Activated T-helper 1 cell treated with anti-CD3 and anti-CD28 coated beads, Interleukin-12 subunit alpha, Interleukin-12 subunit beta, Interleukin-2, Interleukin-4 antibody, amounts not matched to agents 30 ng/mL and 10 ng/mL and 1 ng/mL, durations not matched to agents 14 hours and 24 hours and 36 hours (primary cell): ENCODE results near the gene ZNF454. TPM values are rescaled to one million over a fixed set of nuclear protein-coding genes. Genes with fewer than 3 reads are reported as not detected.

Source experiments
- DNase-seq: peaks from one replicate; pipeline ENCODE4 v3.0.0; 2021; ENCODE audit warnings: low spot score
- H3K27ac Mint-ChIP-seq: one replicate; pipeline ENCODE4 v1.8.0; 2021; ENCODE audit warnings: mild to moderate bottlenecking, mixed read lengths
- H3K27me3 Mint-ChIP-seq: one replicate; pipeline ENCODE4 v1.8.0; 2022; ENCODE audit warnings: mild to moderate bottlenecking, moderate library complexity, mixed read lengths; ENCODE audit not compliant: insufficient read depth
- H3K36me3 Mint-ChIP-seq: one replicate; pipeline ENCODE4 v1.8.0; 2021; ENCODE audit warnings: low read depth, mixed read lengths
- H3K4me1 Mint-ChIP-seq: one replicate; pipeline ENCODE4 v1.8.0; 2021; ENCODE audit warnings: low read depth, mixed read lengths
- H3K4me3 Mint-ChIP-seq: one replicate; pipeline ENCODE4 v1.8.0; 2021; ENCODE audit warnings: mild to moderate bottlenecking, moderate library complexity, mixed read lengths
- H3K9me3 Mint-ChIP-seq: one replicate; pipeline ENCODE4 v1.8.0; 2021; ENCODE audit warnings: mixed read lengths
- intact Hi-C: fragments of 100-400 bp; cut with micrococcal nuclease; formaldehyde crosslinking; loops from one replicate; pipeline ENCODE4 v1.15.1; 2024
- total RNA-seq: library from RNA; stranded (reverse); gene quantifications from 2 replicates; pipeline ENCODE4 v1.2.3, GENCODE V29; 2022

The ZNF454 gene
- total RNA-seq, 1 donor from 2014 or later, result not detected

GRCh38 chr5:178986326-178986960 lies 45.4 kb downstream of the ZNF454 start:
- peaks cover 32% of the 10 kb centered on the region for H3K9me3 Mint-ChIP-seq
- intact Hi-C loops, result no loop called here
- H3K4me1 Mint-ChIP-seq, result no peaks in the 10 kb centered on the region
- H3K36me3 Mint-ChIP-seq, result peaks cover 2% of the 10 kb centered on the region
- H3K27ac Mint-ChIP-seq, result no peak overlapping the region
- H3K27me3 Mint-ChIP-seq, result no peaks in the 10 kb centered on the region
- no peak for DNase-seq
- H3K4me3 Mint-ChIP-seq, result no peak overlapping the region

DNA sequence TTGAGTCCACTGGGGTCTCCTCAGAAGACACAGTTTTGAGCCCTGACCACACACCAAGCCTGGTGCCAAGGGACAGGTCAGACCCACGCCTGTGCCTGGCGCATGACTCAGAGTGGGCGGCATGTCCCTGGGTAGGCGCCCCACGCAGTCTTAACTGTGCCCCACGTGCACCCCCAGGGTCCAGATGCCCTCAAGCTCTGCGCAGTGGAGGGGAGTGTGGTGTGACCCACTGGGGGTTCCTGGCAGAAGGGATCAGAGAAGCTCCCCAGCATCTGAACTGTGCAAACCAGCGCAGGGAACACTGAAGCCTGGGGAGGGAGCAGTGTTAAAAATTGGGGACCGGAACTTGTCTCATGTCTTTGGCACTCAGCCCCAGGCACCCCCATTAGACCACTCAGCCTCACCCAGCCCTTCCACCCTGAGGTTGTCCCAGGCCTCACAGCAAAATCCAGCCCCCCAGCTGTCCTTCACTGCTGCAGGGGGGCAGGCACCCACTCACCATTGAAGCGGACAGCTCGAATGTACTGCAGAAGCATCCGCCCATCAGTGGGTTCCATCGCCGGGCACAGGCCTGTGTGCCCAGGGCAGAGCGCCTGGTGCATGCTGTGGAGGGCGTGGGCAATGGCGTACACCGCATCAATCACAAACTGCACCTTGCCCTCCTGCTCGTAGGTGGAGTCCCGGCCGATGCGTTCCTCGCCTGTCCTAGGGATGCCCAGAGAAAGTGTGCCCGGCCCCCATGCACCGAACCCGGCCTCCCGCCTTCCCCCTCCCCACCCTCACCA lies 47.6 kb downstream of the ZNF454 start:
- DNase-seq, result no peak
- peaks cover 2% of the 10 kb centered on the region for H3K36me3 Mint-ChIP-seq
- intact Hi-C loops, result no loop called here
- H3K27me3 Mint-ChIP-seq, result no peaks in the 10 kb centered on the region
- no peak overlapping the region for H3K4me3 Mint-ChIP-seq
- no peak overlapping the region for H3K27ac Mint-ChIP-seq
- H3K4me1 Mint-ChIP-seq, result no peaks in the 10 kb centered on the region
- peaks cover 32% of the 10 kb centered on the region for H3K9me3 Mint-ChIP-seq

DNA sequence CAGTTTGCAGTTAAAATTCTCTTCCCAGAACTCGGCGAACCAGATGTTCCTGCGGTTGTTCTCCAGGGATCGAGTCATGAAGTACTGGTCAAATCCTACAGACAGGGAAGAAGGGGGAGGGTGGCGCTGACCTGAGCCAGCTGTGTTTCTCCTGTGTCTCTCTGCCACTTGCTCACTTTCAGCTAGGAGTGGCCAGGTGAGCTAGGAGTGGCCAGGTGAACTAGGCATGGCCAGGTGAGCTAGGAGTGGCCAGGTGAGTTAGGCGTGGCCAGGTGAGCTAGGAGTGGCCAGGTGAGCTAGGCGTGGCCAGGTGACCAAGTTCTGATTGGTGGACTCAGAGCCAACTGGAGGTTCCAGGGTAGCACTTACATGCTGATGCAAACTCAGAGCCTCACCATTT lies 48.3 kb downstream of the ZNF454 start:
- Mint-ChIP-seq H3K9me3 (peaks cover 31% of the 10 kb centered on the region), H3K27me3 (peaks cover 4% of the 10 kb centered on the region), H3K4me3 (no peak overlapping the region), H3K36me3 (peaks cover 2% of the 10 kb centered on the region), H3K27ac (no peak overlapping the region), H3K4me1 (no peaks in the 10 kb centered on the region)
- intact Hi-C loops, result no loop called here
- DNase-seq, result no peak

DNA sequence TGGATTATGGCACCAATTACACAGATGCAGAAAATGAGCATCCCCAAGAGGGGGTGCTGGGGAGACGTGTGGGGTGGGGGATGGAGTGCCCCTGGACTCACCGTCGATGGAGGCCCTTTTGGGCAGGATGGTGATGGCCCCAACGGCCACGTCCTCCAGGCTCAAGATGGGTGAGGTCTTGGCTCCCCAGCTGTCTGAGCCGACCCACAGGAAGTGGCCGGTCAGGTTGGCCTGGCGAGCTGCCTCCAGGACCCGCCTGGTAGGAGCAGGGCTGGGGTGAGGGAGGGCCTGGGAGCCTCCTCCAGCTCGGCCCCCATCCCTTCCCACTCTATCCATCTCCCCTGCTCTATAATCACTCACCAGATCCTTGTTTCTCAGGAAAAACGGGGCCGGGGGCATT lies 49.5 kb downstream of the ZNF454 start:
- intact Hi-C loops, result no loop called here
- no peak for DNase-seq
- Mint-ChIP-seq H3K4me3 (no peak overlapping the region), H3K36me3 (peaks cover 2% of the 10 kb centered on the region), H3K4me1 (no peaks in the 10 kb centered on the region), H3K27me3 (peaks cover 6% of the 10 kb centered on the region), H3K9me3 (peaks cover 34% of the 10 kb centered on the region), H3K27ac (no peak overlapping the region)

GRCh38 chr5:178991190-178992145 lies 50.5 kb downstream of the ZNF454 start:
- peaks cover 2% of the 10 kb centered on the region for H3K36me3 Mint-ChIP-seq
- no peak overlapping the region for H3K27ac Mint-ChIP-seq
- peaks cover 10% of the 10 kb centered on the region for H3K27me3 Mint-ChIP-seq
- H3K9me3 Mint-ChIP-seq, result peaks cover 36% of the 10 kb centered on the region
- DNase-seq, result no peak
- intact Hi-C loops, result no loop called here
- no peaks in the 10 kb centered on the region for H3K4me1 Mint-ChIP-seq
- no peak overlapping the region for H3K4me3 Mint-ChIP-seq

GRCh38 chr5:178992291-178992895 lies 51.4 kb downstream of the ZNF454 start:
- Mint-ChIP-seq H3K4me3 (no peak overlapping the region), H3K27ac (no peak overlapping the region), H3K9me3 (peaks cover 31% of the 10 kb centered on the region), H3K4me1 (no peaks in the 10 kb centered on the region), H3K36me3 (peaks cover 2% of the 10 kb centered on the region), H3K27me3 (peaks cover 10% of the 10 kb centered on the region)
- no peak for DNase-seq
- intact Hi-C loops, result no loop called here

GRCh38 chr5:178993236-178993765 lies 52.3 kb downstream of the ZNF454 start:
- Mint-ChIP-seq H3K9me3 (peaks cover 26% of the 10 kb centered on the region), H3K36me3 (no peaks in the 10 kb centered on the region), H3K27ac (no peak overlapping the region), H3K4me3 (no peak overlapping the region), H3K4me1 (no peaks in the 10 kb centered on the region), H3K27me3 (peaks cover 10% of the 10 kb centered on the region)
- DNase-seq, result no peak
- intact Hi-C loops, result no loop called here

DNA sequence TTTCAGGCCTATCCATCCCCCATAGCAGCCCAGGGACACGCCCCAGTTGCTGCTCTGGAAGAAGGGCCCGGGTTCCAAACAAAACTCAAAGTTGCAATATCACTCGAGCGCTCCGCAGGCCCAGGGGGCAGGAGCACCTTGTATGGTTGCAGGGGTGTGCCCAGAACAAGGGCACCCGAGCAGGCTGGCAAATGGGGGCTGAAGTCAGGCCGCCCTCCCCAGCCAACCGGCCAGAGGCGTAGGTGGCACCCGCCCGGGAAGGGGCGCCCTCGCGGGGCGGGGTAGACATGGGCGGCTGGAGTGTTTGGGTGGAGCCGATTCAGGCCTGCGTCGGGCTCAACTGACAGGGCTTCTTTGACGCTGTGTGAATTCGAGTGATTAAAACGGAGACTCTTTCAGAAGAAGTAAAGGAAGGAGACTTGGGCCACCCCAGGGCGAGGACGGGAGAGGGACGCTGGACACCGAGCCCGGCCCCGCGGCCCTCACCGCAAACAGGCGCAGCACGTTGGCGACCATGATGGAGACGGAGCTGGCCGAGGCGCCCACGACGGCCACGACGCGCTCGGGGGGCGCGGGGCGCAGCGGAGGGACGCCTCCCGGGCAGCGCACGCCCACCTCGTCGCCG lies 53.1 kb downstream of the ZNF454 start:
- intact Hi-C loops, result no loop called here
- H3K4me3 Mint-ChIP-seq, result no peak overlapping the region
- H3K36me3 Mint-ChIP-seq, result no peaks in the 10 kb centered on the region
- peaks cover 10% of the 10 kb centered on the region for H3K27me3 Mint-ChIP-seq
- peaks cover 28% of the 10 kb centered on the region for H3K9me3 Mint-ChIP-seq
- DNase-seq, result no peak
- H3K27ac Mint-ChIP-seq, result no peak overlapping the region
- H3K4me1 Mint-ChIP-seq, result no peaks in the 10 kb centered on the region

- Mint-ChIP-seq H3K27me3 (peaks cover 10% of the 10 kb centered on the region), H3K36me3 (no peaks in the 10 kb centered on the region), H3K4me1 (no peaks in the 10 kb centered on the region), H3K9me3 (peaks cover 28% of the 10 kb centered on the region), H3K4me3 (no peak within 1 kb of the TSS), H3K27ac (no peak within 1 kb of the TSS)
- intact Hi-C loops, result no loop called here
- no peak for DNase-seq
Measured at GRCh38 chr5:178994580-178995340, 53.8 kb downstream of the ZNF454 start, which contains the start of gene GRM6. Gene GRM6 (minus strand): TSS chr5:178995320. CDS start chr5:178994944, 376 bp downstream.

DNA sequence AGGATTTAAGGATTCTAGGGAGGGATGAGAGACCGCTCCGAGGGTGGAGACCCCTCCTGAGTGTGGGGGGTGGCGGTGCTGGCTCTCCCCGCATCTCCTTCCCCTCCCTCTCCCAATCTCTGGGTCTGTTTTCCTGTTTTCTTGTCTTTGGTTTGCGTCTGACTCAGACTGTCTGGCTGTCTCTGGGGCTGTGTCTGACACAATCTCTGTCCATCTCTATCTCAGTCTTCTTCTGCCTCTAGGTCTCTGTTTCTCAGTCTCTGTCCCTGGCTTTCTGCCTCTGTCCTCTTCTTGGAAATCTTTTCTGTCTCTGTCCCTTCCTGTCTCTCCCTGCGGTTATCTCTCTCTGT lies 54.3 kb downstream of the ZNF454 start:
- Mint-ChIP-seq H3K4me1 (no peaks in the 10 kb centered on the region), H3K4me3 (no peak overlapping the region), H3K27me3 (peaks cover 10% of the 10 kb centered on the region), H3K27ac (no peak overlapping the region), H3K9me3 (peaks cover 27% of the 10 kb centered on the region), H3K36me3 (no peaks in the 10 kb centered on the region)
- intact Hi-C loops, result no loop called here
- no peak for DNase-seq

- Mint-ChIP-seq H3K9me3 (peaks cover 30% of the 10 kb centered on the region), H3K27ac (no peak overlapping the region), H3K4me1 (no peaks in the 10 kb centered on the region), H3K27me3 (peaks cover 10% of the 10 kb centered on the region), H3K36me3 (no peaks in the 10 kb centered on the region), H3K4me3 (no peak overlapping the region)
- no peak for DNase-seq
- intact Hi-C loops, result no loop called here
Measured at GRCh38 chr5:178996156-178996555, 55.2 kb downstream of the ZNF454 start.
